Ovary (tissue), 9 donors: ENCODE data around the gene SND1. TPM values are rescaled to one million over a fixed set of nuclear protein-coding genes. Genes with fewer than 3 reads are reported as not detected.
A peak's percentile ranks its signal among the peaks of the same experiment; 100 is the strongest.

Experiments
- DNase-seq, 5 donors: peaks; one replicate each; pipeline ENCODE4 v3.0.0-alpha.2; 2019 to 2020
- H3K27ac ChIP-seq, 2 donors: fragments of 200-600 bp; one replicate each; pipeline versions ENCODE4 v1.5.1 to v1.8.0; 2019 to 2022
- H3K27me3 ChIP-seq: fragments of 200-600 bp; one replicate; pipeline ENCODE4 v1.8.0; 2022
- H3K36me3 ChIP-seq: fragments of 200-600 bp; sonication (generic); one replicate; pipeline ENCODE4 v1.5.1; 2019
- H3K4me1 ChIP-seq: one replicate; pipeline ENCODE4 v1.8.1; 2013; ENCODE audit warnings: mild to moderate bottlenecking, moderate library complexity; ENCODE audit not compliant: insufficient read depth
- H3K4me3 ChIP-seq: fragments of 200-600 bp; sonication (generic); one replicate; pipeline ENCODE4 v1.5.1; 2017
- H3K9me3 ChIP-seq, 2 donors: fragments of 200-600 bp in 1 of 2; sonication (generic) in 1 of 2; one replicate each; pipeline versions ENCODE4 v1.5.1 to v1.8.1; 2013 to 2019; ENCODE audit warnings: mild to moderate bottlenecking in 1 of 2, moderate library complexity in 1 of 2
- CTCF ChIP-seq, 3 donors: fragments of 450-650 bp in 2 of 3; fragments of 200-600 bp in 1 of 3; IDR thresholded peaks; one replicate each; pipeline versions ENCODE4 v1.5.1 to v1.8.0; 2016 to 2022; ENCODE audit warnings: antibody characterized with exemption in 3 of 3, mild to moderate bottlenecking in 1 of 3
- EP300 ChIP-seq: sonication (generic); formaldehyde crosslinking; IDR thresholded peaks from one replicate; pipeline ENCODE4 v1.6.1; 2017; ENCODE audit warnings: antibody characterized with exemption
- POLR2A ChIP-seq: fragments of 450-650 bp; IDR thresholded peaks from one replicate; pipeline ENCODE4 v1.6.1; 2017; ENCODE audit warnings: antibody characterized with exemption, mild to moderate bottlenecking, moderate library complexity
- WGBS, 3 donors: extraction: QIAGEN DNeasy Blood & Tissue Kit in 1 of 3; methylation state at CpG; one replicate each; pipeline versions ENCODE4 v1.1.5 to v1.1.7; 2013 to 2017; 5-methylcytosine and 5-hydroxymethylcytosine counted together
- intact Hi-C, 4 donors: fragments of 100-400 bp; cut with DNase I; formaldehyde crosslinking; loops; one replicate each; pipeline versions ENCODE4 v1.11.0 to v1.15.1; 2022 to 2023
- polyA plus RNA-seq, 2 donors: library from polyadenylated mRNA; stranded (reverse); fragments of 200-250 nt in 1 of 2; fragments of 350-450 nt in 1 of 2; fragmentation: Illumina TruSeq in 1 of 2; extraction: RNeasy Lipid Tissue Mini Kit (QIAGEN cat#74804) in 1 of 2; gene quantifications; one replicate each; pipeline ENCODE4 v1.2.3, GENCODE V29; 2013 to 2014
- total RNA-seq, 7 donors: library from RNA; depleted of rRNA in 2 of 7; stranded (reverse); fragments of >200 nt in 2 of 7; fragmentation: NEBNext Ultra II Directional in 3 of 7; extraction: Animal tissue kit (Norgen Biotek cat#: 25700) in 3 of 7; gene quantifications; one replicate each; pipeline versions ENCODE4 v1.1.0 to v1.2.4, GENCODE V29; 2016 to 2023
- donor health status: DM: no; HTN: no; CAD: no; lungs with moderate emphysema.
- donor health status: DM: no; HTN: no; CAD: no.
- donor health status: Bipolar disorder and iron deficiency.
- donor health status: DM: yes; HTN: yes; CAD: no.
- donor health status: DM: no; HTN: no; CAD: no.
- donor health status: DM: yes; HTN: yes; CAD: no.

SND1 gene
- total and polyA plus RNA-seq, 9 donors = 91.4 to 297 (median 182) TPM

- DNase-seq = peak in 4 of 5 donors; percentile 44 to 55 (median 55)
- 17 to 22% (median 19%) methylated on average over 2 of the region's 2 CpGs for WGBS, 3 donors
- Histone ChIP-seq H3K36me3 (no peaks in the 10 kb centered on the region), H3K4me1 (peaks cover 13% of the 10 kb centered on the region), H3K9me3 (no peaks in the 10 kb centered on the region), H3K27me3 (no peaks in the 10 kb centered on the region), H3K4me3 (no peak overlapping the region), H3K27ac (peak overlapping the region in 1 of 2 donors; percentile 36)
- no peak for TF ChIP-seq CTCF (IDR thresholded peaks at IDR 0.05)
- TF ChIP-seq POLR2A = no peak
- no peak for TF ChIP-seq EP300
- intact Hi-C loops = no loop called here
Measured at GRCh38 chr7:127844707-127845331, 192.8 kb downstream of the SND1 start.

DNA sequence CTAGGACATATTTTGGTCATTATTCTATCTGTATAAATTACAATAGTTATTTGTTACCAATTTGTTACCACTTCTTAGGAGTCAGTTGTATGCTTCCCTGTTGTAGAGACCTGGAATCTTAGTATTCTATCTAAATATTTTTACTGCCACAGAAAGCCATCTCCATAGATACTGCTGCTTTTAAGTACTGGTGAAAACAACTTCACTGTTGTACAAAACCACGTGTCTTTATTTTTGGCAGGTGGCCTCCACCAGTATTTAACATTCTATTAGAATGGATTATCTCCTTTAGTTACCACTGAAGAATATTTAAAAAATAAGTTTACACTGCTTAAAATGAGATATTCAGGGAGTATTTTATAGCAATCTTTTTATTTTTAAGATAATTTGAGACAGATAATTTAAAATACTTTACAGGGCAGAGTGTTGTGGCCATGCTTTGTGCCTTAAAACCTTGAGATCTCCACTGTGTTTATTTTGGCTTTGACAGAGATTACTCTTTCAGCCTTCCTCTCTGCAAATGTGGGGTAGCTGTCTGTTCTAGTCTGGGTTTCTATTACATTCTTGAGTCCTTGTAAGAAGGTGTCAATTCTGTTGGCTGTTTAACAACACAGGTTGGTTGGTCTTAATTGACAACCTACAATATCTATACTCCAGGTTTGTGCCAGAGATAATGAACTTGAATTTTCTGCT is 193.7 kb downstream of the SND1 start:
- 2 to 11% (median 4%) methylated on average over 1 of the region's 1 CpG for WGBS, 3 donors
- no peaks in the 10 kb centered on the region for H3K27me3 ChIP-seq
- no peak overlapping the region for H3K27ac ChIP-seq
- H3K9me3 ChIP-seq = no peaks in the 10 kb centered on the region
- no peak for TF ChIP-seq POLR2A
- TF ChIP-seq CTCF (IDR thresholded peaks at IDR 0.05) = no peak
- TF ChIP-seq EP300 = no peak
- no peak overlapping the region for H3K4me3 ChIP-seq
- H3K36me3 ChIP-seq = no peaks in the 10 kb centered on the region
- peaks cover 13% of the 10 kb centered on the region for H3K4me1 ChIP-seq
- no peak for DNase-seq
- intact Hi-C loops = no loop called here

- Histone ChIP-seq H3K27ac (no peak overlapping the region), H3K4me1 (peaks cover 9% of the 10 kb centered on the region), H3K4me3 (no peak overlapping the region), H3K36me3 (no peaks in the 10 kb centered on the region), H3K27me3 (no peaks in the 10 kb centered on the region), H3K9me3 (no peaks in the 10 kb centered on the region)
- WGBS, 3 donors = 68 to 92% (median 86%) methylated on average over 3 of the region's 3 CpGs
- DNase-seq = no peak
- intact Hi-C loops = no loop called here
- no peak for TF ChIP-seq EP300
- TF ChIP-seq CTCF (IDR thresholded peaks at IDR 0.05) = no peak
- TF ChIP-seq POLR2A = no peak
Measured at GRCh38 chr7:127847641-127848040, 195.6 kb downstream of the SND1 start.

- Histone ChIP-seq H3K9me3 (no peaks in the 10 kb centered on the region), H3K4me3 (no peak overlapping the region), H3K27me3 (no peaks in the 10 kb centered on the region), H3K36me3 (no peaks in the 10 kb centered on the region), H3K4me1 (peaks cover 9% of the 10 kb centered on the region), H3K27ac (no peak overlapping the region)
- TF ChIP-seq EP300 (no peak), CTCF (IDR thresholded peaks at IDR 0.05) (no peak), POLR2A (no peak)
- WGBS, 3 donors = 93 to 97% (median 96%) methylated on average over 2 of the region's 2 CpGs
- intact Hi-C loops = no loop called here
- DNase-seq = no peak
Measured at GRCh38 chr7:127848241-127848640, 196.2 kb downstream of the SND1 start.
